Body of pancreas (tissue), 4 donors: ENCODE data around the gene PTH1R.

Experiments
- POLR2A ChIP-seq, 3 donors: fragments of 450-650 bp; IDR thresholded peaks; one replicate each; pipeline ENCODE4 v1.6.1; 2016; ENCODE audit warnings: antibody characterized with exemption in 3 of 3, mild to moderate bottlenecking in 2 of 3
- TF ChIP-seq, protein P1 (sequence below), 7 experiments: fragments of 450-650 bp in 4 of 7; fragments of 200-600 bp in 3 of 7; sonication (generic) in 3 of 7; IDR thresholded peaks; one replicate each; pipeline ENCODE4 v1.5.1; 2016 to 2019; ENCODE audit warnings: antibody characterized with exemption in 7 of 7

DNA sequence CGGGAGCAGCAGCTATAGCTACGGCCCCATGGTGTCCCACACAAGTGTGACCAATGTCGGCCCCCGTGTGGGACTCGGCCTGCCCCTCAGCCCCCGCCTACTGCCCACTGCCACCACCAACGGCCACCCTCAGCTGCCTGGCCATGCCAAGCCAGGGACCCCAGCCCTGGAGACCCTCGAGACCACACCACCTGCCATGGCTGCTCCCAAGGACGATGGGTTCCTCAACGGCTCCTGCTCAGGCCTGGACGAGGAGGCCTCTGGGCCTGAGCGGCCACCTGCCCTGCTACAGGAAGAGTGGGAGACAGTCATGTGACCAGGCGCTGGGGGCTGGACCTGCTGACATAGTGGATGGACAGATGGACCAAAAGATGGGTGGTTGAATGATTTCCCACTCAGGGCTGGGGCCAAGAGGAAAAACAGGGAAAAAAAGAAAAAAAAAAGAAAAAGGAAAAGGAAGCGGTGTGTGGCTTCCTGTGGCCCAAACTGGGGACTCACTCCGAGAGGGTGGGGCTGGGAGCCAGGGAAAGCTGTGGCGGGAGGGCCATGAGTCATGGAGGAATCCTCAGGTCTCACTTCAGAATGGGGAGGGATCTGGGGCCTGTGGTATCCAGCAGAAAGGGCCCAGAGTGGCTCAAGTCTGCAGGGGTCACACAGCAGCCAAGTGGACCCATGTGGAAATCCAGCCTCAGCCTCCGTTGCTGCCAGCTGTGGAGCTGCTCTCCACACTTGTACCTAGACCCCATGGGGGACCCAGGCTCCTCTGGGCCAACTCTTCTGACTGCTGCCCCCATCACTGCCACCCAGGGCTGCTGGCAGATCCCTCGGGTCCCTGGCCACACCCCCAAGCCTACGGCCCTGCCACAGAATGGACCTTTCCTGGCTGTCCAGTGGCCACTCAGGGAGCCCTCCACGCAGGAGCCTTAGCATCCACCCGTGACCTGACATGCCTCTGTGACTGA, 26.1 kb downstream of the PTH1R start:
- TF ChIP-seq, protein P1, sequence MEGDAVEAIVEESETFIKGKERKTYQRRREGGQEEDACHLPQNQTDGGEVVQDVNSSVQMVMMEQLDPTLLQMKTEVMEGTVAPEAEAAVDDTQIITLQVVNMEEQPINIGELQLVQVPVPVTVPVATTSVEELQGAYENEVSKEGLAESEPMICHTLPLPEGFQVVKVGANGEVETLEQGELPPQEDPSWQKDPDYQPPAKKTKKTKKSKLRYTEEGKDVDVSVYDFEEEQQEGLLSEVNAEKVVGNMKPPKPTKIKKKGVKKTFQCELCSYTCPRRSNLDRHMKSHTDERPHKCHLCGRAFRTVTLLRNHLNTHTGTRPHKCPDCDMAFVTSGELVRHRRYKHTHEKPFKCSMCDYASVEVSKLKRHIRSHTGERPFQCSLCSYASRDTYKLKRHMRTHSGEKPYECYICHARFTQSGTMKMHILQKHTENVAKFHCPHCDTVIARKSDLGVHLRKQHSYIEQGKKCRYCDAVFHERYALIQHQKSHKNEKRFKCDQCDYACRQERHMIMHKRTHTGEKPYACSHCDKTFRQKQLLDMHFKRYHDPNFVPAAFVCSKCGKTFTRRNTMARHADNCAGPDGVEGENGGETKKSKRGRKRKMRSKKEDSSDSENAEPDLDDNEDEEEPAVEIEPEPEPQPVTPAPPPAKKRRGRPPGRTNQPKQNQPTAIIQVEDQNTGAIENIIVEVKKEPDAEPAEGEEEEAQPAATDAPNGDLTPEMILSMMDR (IDR thresholded peaks at IDR 0.05) = no peak
- no peak for TF ChIP-seq POLR2A (IDR thresholded peaks at IDR 0.05)
